HG03521 (cell line): ENCODE results near the gene COL23A1.

ENCODE experiments used
- ATAC-seq: cut with Tn5 transposase; IDR thresholded peaks from one replicate; pipeline ENCODE4 v1.9.1; 2021; ENCODE audit warnings: mild to moderate bottlenecking, moderate library complexity; ENCODE audit not compliant: unreplicated experiment

COL23A1 gene

DNA sequence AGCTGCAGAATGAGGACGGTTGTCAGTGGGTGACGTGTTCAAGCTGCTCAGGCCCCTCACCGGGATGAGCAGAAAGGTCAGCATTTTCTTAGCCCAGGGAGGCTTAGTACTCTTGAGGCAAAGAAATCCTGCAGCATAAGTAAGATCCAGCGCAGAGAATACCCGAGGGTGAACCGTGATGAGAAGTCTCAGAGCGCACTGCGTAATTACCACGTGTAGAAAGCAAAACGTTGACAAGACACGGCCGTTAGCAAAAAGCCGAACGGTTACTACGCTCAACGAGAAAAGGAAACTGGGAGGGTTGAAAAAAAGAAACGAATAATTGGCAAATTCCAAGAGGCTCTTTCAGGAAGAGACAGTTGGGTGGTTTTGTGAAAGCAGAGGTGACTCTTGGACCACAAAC is 104.0 kb downstream of the COL23A1 start:
- ATAC-seq, result no peak

DNA sequence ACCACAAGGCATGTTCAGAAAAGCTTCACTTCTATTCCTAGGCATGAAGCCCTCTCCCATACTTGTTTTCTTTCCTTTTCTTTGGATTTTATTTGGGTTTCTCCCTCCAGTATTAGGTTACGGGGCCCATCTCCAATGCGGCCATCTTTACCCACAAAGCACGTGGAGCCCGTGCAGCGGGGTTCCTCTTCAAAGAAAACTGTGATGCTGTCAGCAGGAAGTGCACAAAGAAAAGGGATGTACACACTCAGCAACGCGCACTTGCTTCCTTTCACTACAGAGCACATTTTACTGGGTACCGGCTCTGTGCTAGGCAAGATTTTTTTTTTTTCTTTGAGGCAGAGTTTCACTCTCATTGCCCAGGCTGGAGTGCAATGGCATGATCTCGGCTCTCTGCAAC is 106.6 kb downstream of the COL23A1 start:
- ATAC-seq, result no peak

DNA sequence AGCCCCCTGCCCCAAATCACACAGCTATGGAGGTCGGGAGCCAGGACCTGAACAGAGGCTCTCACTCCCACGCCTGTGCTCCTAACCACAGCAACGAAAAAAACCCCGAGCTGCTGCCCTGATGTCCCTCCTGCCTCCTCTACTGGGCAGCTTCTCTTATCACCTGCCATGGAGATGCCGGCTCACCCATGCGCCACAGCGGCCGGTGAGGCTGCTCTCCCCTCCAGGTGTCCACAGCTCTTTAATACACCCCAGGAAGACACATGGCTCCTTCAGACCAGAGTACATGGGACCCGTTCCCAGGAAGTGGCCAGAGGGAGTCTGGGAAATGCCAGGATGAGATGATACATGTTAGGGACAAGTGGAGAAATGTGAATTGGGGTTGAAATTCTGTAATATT is 110.9 kb downstream of the COL23A1 start:
- ATAC-seq, result no peak

DNA sequence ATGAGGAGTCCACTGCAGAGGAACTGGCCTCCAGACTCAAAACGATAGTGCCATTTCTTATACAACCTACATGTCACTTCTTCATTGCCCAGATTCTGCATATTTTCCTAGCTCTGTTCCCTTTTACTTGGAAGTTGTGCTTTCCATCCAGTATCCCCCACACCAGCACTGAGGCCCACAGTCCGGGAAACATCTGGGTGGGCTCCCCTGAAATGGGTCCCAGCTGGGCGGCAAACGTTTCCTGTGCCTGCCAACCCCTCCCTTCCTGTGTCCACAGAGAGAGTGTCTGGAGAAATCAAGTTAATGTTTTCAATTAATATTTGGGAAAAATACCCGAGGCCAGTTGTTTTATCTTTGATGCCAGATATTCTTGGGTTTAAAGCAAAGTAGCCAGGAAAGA is 111.8 kb downstream of the COL23A1 start:
- no peak for ATAC-seq

DNA sequence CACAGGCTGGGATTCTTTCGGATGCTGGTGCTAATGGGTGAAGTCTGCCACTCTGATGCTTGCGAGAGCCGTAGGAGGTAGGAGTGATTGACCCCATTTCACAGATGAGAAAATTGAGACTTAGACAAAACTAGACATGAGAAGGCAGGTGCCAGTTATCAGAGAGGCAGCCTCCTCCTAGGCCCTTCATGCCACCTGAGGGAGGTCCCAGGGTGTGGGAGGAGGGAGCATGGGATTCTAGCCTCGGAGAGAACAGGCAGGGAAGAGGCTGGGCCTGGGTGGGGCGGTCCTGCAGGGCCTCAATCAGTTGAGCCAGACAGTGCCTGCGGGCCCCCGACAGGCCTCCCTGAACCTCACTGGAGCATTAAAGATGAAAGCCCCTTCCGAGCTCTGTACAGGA is 112.4 kb downstream of the COL23A1 start:
- no peak for ATAC-seq

DNA sequence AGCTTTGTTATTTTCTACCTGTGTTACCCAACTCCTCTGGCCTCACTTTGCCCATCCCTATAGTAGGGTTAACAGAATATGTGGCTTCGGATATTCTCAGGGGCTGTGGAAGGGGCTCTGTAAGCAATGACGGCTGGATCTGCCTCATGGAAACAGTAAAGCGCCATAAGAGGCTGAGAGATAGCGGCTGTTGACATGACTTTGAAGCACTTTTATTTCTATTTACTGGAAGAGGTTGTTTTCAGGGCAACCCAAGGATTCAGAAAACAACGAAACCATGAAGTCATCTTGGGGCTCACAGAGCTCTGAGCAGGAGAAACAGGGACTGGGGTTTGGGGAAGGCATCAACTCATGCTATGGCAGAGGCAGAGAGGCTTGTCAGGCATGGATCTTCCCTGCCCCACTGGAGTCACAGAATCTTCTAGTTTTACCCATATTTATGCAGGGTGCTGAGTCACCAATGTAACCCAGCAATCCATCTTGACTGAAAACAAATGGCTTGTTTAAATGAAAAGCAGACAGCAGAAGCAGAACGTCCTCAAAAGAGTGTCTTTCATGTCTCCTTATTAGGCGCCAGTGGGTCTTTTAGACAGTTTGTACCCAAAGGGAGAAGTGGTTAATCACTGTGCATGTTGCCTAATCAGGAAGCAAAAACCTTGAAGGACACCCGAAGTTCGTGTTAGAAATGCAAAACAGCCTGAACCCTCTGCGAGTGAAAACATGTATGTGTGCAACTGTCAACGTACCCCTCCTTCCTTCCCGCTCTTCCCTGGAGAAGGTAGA is 113.0 kb downstream of the COL23A1 start:
- no peak for ATAC-seq

DNA sequence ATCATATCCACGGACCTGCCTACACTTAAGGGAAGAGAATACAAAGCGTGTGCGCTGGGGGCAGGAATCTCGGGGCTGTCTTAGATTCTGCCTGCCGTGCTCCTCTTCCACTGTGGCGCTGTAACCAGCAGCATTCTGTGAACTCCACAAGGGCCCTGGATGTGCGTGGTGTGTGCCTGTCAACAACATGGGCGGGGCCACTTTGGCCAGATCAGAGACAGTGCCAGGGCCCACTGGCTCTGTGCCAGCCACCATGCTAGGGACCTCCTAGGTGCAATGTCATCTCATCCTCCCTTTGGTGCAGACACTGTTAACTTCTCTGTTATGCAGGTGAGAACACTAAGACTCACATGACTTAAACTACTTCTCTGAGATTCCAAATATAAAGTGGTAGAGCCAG is 113.7 kb downstream of the COL23A1 start:
- no peak for ATAC-seq

DNA sequence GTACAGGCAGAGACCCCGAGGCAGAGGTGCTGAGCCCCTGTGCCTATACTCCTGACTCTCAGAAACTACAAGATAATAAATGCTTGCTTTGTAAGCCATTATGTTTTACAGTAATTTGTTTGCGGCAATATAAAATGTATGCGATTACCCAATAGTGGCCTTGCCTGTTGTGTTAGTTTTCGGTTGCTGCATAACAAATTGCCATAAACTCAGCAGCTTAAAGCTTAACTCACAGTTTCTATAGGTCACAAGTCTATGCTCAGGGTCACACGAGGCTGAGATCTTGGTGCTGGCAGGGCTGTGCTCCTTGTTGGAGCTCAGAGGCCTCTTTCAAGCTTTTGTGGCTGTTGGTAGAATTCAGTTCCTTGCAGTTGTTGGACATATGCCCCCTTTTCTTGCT is 114.8 kb downstream of the COL23A1 start:
- ATAC-seq, result no peak

DNA sequence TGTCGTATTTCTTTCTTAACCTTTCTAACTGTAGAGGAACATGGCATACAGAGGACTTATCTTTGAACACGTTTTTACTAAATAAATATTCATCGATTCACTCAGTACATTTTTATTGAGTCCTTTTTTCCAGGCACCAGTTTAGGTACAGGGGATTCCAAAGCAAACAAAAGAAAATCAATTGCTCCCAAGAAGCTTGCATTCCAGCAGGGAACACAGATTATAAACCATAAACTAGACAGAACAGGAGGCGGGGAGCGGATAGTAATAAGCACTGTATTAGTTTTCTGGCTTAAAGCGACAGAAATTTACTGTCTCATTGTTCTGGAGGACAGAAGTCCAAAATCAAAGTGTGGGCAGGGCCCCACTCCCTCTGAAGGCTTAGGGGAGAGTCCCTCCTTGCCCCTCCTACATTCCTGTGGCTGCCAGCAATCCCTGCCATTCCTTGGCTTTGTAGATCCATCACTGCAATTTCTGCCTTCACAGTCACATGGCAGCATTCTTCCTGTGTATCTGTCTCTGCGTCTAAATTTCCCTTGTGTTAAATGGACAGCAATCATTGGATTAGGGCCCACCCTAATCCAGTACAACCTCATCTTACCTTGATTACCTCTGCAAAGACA is 115.5 kb downstream of the COL23A1 start:
- ATAC-seq, result no peak

DNA sequence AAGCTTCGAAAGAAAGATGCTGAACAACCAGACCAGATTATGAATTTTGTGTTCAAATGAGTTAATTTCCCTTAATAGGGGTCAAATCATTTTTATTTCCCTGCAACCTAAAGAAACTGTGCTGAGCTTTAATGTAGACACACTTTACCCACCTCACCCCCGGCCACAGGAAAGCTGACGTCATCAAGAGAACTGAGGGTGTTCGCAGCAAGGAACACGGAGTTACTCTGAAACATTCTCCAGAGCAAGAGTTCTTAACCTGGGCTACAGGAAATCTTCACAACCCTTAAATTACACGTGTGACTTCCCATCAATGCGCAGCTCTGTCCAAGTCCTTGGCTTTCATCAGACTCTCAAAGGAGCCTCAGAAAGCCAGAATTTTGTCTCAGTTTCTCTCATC is 116.3 kb downstream of the COL23A1 start:
- ATAC-seq, result no peak

DNA sequence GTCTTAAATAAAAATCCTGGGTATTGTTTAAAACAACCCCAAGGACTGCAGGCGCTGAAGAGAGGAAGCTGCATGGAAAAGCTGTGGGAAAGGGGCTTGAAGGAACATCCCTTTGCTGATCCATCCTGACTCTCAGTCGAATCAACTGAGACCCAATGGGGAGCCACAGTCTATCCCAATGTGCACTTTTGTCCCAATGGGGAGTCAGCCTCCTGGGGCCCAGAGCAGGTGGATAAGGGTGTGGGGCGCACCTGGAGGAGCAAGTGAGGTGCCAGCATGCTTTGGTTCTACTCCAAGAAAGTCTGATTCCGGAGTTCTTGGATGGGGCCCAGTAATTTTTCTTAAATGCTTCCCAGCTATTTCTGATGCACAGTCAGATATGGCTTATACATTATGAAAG is 118.1 kb downstream of the COL23A1 start:
- ATAC-seq, result no peak

DNA sequence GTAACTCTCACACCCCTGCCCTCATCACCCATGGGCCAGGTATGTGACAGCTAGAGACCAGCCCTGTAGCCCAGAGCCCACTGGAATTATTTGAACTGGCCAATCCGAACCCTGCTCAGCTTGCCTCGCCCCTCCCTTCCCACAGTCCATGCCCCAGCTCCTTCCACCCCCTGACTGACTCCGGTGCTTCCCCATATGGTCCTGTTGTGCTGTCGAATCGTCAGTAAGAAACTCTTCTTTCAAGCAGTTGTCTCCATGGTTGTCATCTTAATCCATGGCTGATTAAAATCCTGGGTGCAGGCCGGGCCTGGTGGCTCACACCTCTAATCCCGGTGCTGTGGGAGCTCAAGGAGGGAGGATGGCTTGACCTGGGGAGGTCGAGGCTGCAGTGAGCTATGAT is 118.5 kb downstream of the COL23A1 start:
- no peak for ATAC-seq

DNA sequence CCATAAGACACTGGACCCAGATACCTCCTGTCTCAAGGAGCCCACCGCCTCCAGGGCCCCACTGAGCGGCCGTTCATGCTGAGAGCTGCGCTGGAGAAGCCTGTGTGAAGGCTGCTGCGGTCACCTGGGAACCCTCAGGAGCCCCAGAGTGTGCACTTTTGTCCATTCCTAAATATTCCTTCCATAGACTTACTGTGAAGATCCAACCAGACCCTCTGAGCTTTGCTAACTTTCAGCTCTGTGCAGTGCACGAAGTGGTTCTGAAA is 119.5 kb downstream of the COL23A1 start:
- ATAC-seq, result no peak

DNA sequence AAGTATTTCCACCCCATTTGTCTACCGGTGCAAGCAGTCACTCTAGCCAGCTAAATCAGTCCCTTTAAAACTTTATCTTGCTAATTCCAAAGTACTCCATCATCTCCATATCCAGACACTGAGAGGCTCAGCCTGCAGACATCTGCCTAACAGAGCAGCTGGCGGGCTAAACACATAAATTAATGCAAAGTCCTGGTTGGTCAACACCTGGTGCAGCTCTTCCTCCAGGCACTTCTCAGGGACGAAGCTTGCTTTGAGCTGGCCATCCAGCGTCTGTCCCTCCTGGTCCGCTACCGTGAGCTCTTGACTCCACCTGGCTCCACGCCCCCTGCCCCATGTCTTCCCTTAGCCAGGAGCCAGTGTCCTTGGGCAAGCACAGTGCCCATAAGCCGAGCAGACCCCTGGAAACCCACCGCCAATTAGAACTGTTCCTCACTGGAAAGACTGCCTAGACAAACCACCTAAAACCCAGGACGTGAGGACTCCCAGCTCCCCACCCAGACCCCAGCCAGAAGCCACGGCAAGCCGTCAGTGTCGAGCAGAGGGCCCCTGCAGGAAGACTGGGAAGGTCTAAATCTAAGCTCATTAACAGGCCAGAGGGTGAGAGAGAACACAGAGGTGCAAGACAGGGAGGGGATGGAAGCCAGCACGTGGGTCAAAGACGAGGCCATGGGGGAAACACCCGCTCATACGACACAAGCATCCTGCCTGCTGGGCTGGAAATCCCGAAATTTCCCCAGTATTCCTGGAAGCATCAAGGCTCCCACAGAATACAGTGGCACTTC is 120.0 kb downstream of the COL23A1 start:
- ATAC-seq, result no peak

DNA sequence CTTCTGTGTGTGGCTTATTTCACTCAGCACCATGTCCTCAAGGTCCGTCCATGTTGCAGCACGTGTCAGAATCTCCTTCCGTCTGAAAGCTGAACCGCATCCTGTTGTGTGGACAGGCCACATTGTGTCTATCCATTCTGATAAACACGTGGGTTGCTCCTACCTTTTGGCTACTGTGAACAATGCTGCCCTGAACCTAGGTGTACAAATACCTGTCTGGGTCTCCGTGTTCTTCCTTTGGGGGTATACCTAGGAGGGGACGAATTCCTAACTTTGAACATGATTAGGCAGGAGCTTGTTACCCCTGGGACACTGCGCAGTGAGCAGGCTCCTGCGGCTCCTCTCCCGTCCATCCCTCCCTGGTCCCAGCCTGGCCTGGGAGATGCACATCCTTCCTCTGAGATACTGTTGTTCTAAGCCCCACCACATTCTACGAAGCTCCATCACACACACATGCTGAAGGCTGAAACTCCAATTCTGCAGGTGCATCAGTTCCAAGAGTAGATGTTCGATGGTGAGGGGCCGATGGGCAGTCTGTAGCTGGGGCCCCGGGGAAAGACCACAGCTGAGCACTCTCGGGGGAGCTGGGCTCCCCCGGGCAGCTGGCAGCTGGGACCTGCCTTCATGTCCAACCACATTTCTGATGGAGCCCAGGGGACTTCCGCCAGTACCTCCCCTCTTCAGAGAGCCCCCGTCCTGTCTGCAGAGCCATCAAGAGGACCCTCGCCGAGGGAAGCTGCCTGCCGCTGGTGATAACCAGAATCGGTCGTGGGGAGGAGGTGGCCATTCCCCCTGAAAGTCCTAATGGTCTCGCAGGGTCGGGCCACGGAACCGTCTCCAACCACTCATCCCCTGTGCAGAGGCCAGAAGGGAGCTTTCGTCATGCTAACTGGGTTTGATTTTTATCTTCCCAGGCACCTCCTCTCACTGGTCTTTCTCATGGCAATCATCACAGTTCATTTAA is 120.9 kb downstream of the COL23A1 start:
- ATAC-seq, result no peak

DNA sequence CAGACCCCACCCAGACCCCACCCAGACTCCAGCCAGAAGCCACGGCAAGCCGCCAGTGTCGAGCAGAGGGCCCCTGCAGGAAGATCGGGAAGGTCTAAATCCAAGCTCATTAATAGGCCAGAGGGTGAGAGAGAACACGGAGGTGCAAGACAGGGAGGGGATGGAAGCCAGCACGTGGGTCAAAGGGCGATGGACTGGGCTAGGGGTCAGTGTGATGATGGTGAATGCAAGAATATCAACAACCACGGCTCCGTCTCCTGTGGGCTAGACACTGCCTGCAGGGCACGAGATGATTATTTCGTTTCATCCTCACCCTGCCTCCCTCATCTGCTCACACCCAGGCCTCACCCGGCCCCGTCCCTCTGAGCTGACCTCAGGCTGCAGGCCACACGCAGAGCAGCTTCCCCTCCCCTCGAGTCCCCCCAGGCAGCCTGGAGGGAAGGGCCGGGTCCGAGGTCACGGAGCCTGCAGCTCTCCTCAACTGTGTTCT is 122.0 kb downstream of the COL23A1 start:
- ATAC-seq, result no peak

DNA sequence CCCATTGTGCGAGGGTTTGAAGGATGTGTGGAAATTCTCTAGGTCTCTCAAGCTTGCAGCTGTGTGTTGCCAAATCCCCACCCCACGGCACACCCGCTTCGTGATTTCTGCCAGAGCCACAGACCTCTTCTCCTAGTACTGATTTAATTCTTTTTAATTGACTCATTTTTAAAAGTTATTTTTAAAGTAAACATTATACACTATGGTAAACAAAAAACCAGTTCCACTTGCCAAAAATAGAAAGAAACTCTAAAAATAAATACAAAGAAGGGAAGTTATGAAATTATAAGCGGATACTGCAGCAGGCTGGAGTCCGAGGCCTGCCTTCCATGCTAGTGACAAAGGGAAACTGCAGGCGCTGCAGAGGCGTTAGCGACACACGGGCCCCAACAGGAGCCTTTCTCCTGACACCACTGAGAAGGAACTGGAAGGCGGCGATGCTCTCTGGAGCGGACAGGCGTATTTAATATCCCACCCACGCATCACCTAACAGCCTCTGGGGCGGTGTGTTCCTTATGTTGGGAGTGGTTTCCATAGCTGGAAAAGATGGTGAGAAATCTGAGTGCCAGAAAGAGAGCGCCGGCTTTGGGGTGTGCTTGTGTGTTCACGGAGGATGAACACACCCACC is 122.5 kb downstream of the COL23A1 start:
- no peak for ATAC-seq

DNA sequence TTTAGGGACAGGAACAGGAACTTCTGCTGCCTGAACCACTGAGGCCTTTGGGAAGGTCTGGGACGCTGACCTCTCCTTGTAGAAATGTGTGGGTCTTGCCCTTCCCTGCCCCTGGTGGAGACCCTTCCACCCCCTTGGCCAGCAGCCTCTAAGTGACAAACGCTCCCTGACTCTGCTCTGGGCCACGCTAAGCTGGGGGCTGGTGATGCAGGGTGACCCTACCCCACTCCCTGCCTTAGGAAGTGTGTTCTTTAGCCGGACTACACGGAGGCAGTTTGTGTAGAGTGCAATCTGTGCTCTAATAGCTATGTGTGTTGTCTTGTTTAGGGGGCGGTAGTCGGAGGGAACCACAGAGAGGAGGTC is 123.0 kb downstream of the COL23A1 start:
- ATAC-seq, result no peak

DNA sequence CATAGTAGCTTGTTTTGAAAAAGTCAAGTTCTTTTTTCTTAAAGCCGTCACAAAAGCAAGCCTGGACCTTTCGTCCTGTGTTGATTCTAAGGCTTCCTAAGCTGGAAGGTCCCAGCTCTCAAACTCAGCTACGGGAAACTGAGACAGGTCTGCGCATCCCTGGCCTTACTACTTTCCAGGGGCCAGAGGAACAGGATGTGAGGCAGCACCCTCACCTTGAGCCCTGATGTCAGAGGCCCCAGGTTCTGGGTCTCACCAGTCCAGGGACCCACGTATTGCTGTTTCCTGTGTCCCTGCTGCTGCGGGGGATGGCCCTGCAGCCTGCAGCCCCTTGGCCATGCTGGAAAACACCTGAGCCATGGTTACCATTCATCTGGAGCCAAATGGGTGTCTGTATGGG is 123.9 kb downstream of the COL23A1 start:
- ATAC-seq, result no peak

DNA sequence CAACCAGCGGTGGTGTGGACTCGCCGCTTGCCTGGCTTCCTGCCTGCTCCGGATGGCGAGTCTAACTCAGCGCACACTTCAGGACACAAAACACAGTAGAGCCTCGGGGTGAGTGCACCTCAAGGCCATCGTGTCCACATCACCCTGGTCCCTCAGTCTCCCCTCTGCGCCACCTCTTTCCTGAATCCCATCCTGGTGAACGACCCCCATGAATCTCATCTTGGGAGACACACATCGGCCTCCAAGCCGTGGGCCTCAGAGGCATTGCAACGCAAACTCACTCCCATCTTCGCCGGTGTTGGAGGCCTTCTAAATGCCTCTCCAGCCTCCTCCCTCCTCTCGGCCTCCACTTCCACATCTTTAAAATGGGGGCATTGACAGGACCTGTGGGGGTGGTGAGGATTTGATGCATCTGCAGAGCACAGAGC is 124.3 kb downstream of the COL23A1 start:
- no peak for ATAC-seq
